Activated naive CD8-positive, alpha-beta T cell treated with anti-CD3 and anti-CD28 coated beads, Interleukin-2, amount 10 ng/mL, durations not matched to agents 7 days and 5 days (primary cell): ENCODE measurements around the gene CCDC6. TPM values are rescaled to one million over a fixed set of nuclear protein-coding genes. Genes with fewer than 3 reads are reported as not detected.

Source experiments
- ATAC-seq: fragments of 150-1000 bp; cut with Tn5 transposase; one replicate; pipeline ENCODE4 v1.10.0; 2021; ENCODE audit warnings: low read depth, moderate library complexity
- POLR2A ChIA-PET: fragments of 350-600 bp; sonication (Branson Sonifier 250); formaldehyde crosslinking; loops from one replicate; lab custom pipeline; 2021; ENCODE audit warnings: antibody characterized with exemption; lab: Charles Lee
- DNase-seq: peaks from one replicate; pipeline ENCODE4 v3.0.0; 2021
- H3K27ac Mint-ChIP-seq: one replicate; pipeline ENCODE4 v1.8.0; 2022; ENCODE audit warnings: mild to moderate bottlenecking, mixed read lengths
- H3K27me3 Mint-ChIP-seq: one replicate; pipeline ENCODE4 v1.8.0; 2022; ENCODE audit warnings: mild to moderate bottlenecking, moderate library complexity, mixed read lengths
- H3K36me3 Mint-ChIP-seq: one replicate; pipeline ENCODE4 v1.8.0; 2021; ENCODE audit warnings: mild to moderate bottlenecking, mixed read lengths
- H3K4me1 Mint-ChIP-seq: one replicate; pipeline ENCODE4 v1.8.0; 2021; ENCODE audit warnings: mixed read lengths
- H3K4me3 Mint-ChIP-seq: one replicate; pipeline ENCODE4 v1.8.0; 2022; ENCODE audit warnings: mild to moderate bottlenecking, moderate library complexity, mixed read lengths
- H3K9me3 Mint-ChIP-seq: one replicate; pipeline ENCODE4 v1.8.0; 2021; ENCODE audit warnings: mixed read lengths
- total RNA-seq, 2 experiments: library from RNA; stranded (reverse); gene quantifications; one replicate each; pipeline ENCODE4 v1.2.3, GENCODE V29; 2021

CCDC6 gene
- total RNA-seq, 2 experiments from 2014 or later: 20.4 to 21.4 TPM

DNA sequence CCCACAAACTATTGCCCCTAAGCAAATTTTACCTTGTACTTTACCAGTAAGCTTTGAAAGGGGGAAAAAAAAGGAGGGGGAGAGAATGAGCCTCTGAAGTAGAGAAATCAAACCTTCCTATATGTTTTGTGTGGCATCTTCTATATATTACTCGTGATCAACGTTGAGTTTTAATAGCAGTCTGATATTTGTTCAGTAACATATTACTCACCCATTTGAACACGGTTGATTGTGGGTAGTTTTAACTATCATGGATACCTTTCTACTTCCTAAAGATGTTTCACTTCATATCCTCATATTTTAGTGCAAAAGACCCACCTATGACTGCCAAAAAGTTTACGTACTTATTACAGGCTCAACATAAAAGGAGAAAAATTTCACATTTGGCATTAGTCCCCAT lies 54.5 kb downstream of the CCDC6 start:
- ATAC-seq (no peak), DNase-seq (no peak)
- Mint-ChIP-seq H3K27ac (no peak overlapping the region), H3K4me1 (peaks cover 7% of the 10 kb centered on the region), H3K36me3 (peaks cover 29% of the 10 kb centered on the region), H3K27me3 (no peaks in the 10 kb centered on the region), H3K9me3 (peaks cover 6% of the 10 kb centered on the region), H3K4me3 (no peak overlapping the region)
- POLR2A ChIA-PET: no interaction called here

DNA sequence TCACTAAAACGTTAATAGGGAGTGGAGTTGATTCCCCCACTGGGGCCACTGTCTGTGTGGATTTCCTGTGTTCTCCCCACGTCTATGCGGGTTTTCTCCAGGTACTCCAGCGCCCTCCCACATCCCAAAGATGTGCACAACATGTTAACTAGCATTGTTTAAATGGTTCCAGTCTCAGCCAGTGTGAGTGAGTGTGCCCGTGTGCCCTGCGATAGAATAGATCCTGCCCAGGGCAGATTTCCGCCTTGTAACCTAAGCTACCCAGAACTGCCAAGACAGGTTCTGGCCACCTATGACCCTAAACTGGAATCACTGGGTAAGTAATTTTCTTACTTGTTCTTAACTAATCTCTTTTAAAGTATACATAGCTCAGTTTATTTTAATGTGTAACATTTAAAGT lies 58.5 kb downstream of the CCDC6 start:
- H3K4me1 Mint-ChIP-seq: peaks cover 15% of the 10 kb centered on the region
- ATAC-seq (no peak), DNase-seq (no peak)
- H3K27ac Mint-ChIP-seq: no peak overlapping the region
- no peaks in the 10 kb centered on the region for H3K27me3 Mint-ChIP-seq
- peaks cover 27% of the 10 kb centered on the region for H3K36me3 Mint-ChIP-seq
- no peak overlapping the region for H3K4me3 Mint-ChIP-seq
- POLR2A ChIA-PET: no interaction called here
- H3K9me3 Mint-ChIP-seq: no peaks in the 10 kb centered on the region

DNA sequence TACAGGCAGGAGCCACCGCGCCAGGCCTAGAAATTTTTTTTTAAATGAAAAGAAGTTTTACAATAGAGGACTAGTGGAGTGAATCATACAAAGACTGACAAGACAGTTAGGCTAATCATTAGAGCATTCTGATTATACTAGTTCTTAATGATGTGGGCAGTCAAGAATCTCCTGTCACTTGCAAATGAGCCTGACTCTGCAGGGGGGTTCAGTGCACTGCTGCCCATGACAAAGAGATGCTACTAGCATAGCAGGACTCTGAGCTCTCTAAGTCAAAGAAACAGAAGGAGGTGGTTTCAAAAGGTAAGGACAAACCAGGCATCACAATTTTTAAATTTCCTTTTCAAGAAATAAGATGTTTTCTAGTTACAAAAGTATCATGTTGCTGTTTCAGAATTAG lies 59.0 kb downstream of the CCDC6 start:
- Mint-ChIP-seq H3K27me3 (no peaks in the 10 kb centered on the region), H3K4me1 (peaks cover 11% of the 10 kb centered on the region), H3K9me3 (no peaks in the 10 kb centered on the region), H3K36me3 (peaks cover 25% of the 10 kb centered on the region), H3K27ac (no peak overlapping the region), H3K4me3 (no peak overlapping the region)
- DNase-seq: no peak
- POLR2A ChIA-PET: no interaction called here
- ATAC-seq: no peak

DNA sequence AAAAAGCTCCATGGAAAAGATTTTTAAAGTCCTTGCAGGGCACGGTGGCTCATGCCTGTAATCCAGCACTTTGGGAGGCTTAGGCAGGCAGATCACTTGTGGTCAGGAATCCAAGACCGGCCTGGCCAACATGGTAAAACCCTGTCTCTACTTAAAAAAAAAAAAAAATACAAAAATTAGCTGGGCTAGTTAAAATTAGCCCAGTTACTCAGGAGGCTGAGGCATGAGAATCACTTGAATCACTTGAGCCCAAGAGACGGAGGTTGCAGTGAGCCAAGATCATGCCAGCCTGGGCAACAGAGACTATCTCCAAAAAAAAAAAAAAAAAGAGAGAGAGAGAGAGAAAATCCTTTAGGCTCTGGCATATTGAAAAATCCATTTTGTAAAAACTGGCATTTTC lies 61.9 kb downstream of the CCDC6 start:
- H3K27me3 Mint-ChIP-seq: no peaks in the 10 kb centered on the region
- peaks cover 11% of the 10 kb centered on the region for H3K4me1 Mint-ChIP-seq
- H3K36me3 Mint-ChIP-seq: peaks cover 35% of the 10 kb centered on the region
- H3K9me3 Mint-ChIP-seq: no peaks in the 10 kb centered on the region
- H3K4me3 Mint-ChIP-seq: no peak overlapping the region
- POLR2A ChIA-PET: no interaction called here
- H3K27ac Mint-ChIP-seq: no peak overlapping the region
- DNase-seq (no peak), ATAC-seq (no peak)

DNA sequence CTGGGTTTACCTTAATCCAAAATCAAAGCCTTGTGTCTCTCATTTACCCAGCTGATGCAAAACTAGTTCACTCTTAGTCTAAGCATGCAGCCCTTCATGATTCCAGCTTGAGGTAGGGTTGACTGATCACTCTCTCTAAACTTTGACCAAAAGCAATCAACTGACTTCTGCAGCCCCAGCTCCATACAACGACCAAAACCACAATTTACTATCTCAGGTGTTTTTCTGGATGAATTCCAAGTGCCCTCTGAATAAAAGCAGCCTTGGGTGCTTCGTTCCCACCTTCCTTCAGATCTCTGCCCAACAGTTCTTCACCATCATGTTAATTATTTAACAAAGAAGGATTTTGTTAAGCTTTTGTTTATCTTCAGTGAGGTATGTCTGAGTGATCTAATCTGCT lies 62.6 kb downstream of the CCDC6 start:
- ATAC-seq (no peak), DNase-seq (no peak)
- POLR2A ChIA-PET: no interaction called here
- H3K27me3 Mint-ChIP-seq: no peaks in the 10 kb centered on the region
- H3K4me1 Mint-ChIP-seq: peaks cover 11% of the 10 kb centered on the region
- no peaks in the 10 kb centered on the region for H3K9me3 Mint-ChIP-seq
- H3K27ac Mint-ChIP-seq: no peak overlapping the region
- no peak overlapping the region for H3K4me3 Mint-ChIP-seq
- H3K36me3 Mint-ChIP-seq: peaks cover 36% of the 10 kb centered on the region

DNA sequence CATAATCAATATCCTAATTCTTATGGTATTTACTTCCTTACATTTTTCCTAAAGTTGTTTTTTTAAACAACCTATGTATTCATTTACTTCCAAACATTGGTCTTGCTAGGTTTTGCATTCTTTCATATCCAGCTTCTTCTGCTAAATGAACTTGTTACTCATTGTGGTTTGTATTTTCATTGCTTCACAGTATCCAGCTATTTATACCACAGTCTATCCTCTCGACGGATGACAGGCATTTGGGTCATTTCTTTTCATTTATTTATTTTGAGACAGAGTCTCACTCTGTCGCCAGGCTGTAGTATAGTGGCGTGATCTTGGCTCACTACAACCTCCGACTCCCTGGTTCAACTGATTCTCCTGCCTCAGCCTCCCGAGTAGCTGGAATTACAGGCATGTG lies 66.8 kb downstream of the CCDC6 start:
- Mint-ChIP-seq H3K27me3 (no peaks in the 10 kb centered on the region), H3K4me1 (peaks cover 9% of the 10 kb centered on the region), H3K9me3 (no peaks in the 10 kb centered on the region), H3K4me3 (no peak overlapping the region), H3K36me3 (peaks cover 32% of the 10 kb centered on the region), H3K27ac (no peak overlapping the region)
- DNase-seq (no peak), ATAC-seq (no peak)
- POLR2A ChIA-PET: no interaction called here

DNA sequence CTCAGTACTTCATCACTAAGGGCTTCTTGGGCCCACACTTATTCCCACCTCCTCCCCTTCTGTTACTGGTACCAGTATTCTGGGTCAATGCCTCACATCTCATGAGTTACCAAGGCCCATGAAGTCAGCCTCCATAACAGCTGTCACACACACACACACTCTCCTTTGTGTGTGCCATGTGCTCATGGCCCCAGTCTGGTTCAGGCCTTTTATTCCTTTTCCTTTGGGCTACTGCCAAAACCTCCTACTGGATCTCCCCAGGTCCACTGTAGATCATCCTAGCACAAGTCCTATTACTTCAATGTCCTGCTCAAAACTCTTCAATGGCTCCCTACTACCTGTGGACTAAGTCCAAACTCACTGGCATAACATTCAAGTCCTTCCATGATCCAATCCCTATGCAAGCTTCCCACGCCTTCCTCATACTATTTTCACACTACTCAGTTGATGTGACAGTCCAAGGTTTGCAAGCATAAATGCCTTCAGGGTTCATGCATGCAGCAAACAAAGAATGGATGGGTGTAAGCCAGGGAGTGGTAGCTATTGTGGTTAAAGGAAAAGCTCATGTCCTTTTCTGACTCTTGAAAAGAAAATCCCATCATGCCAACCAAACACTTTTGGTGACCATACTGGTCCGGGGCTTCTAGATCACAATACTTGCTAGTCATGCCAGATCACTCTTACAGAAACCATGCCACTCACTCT lies 68.1 kb downstream of the CCDC6 start:
- POLR2A ChIA-PET: interaction anchor here (1.6 kb wide), 1 partner anchor 68 kb away, joined by 3 read pairs; the partner anchor contains the start of gene CCDC6
- Mint-ChIP-seq H3K4me1 (peaks cover 9% of the 10 kb centered on the region), H3K4me3 (no peak overlapping the region), H3K36me3 (peaks cover 28% of the 10 kb centered on the region), H3K27ac (no peak overlapping the region), H3K27me3 (no peaks in the 10 kb centered on the region), H3K9me3 (no peaks in the 10 kb centered on the region)
- no peak for DNase-seq
- no peak for ATAC-seq

DNA sequence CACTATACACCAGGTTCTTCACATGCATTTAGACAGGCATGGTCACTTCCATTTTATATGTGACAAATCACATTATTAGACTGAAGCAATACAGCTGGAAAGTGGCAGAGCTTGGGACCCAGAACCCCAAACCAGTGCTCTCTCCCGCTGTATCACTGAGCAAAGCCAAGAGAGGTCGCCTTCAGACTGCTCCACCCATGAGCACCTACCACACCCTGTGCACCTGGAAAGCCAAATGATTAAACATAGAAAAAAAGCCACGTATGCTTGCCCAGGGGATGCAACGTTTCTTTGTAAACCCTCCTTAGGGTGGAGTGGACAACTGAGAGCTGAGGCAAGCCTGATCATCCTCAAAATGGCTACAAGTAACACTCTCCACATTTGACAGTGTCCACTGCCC lies 72.5 kb downstream of the CCDC6 start:
- Mint-ChIP-seq H3K27me3 (no peaks in the 10 kb centered on the region), H3K36me3 (peaks cover 23% of the 10 kb centered on the region), H3K9me3 (no peaks in the 10 kb centered on the region), H3K27ac (no peak overlapping the region), H3K4me3 (no peak overlapping the region), H3K4me1 (peaks cover 12% of the 10 kb centered on the region)
- DNase-seq: no peak
- POLR2A ChIA-PET: interaction anchor here (0.6 kb wide), 1 partner anchor 15 kb away, joined by 4 read pairs; no protein-coding TSS in a partner anchor
- ATAC-seq: no peak

DNA sequence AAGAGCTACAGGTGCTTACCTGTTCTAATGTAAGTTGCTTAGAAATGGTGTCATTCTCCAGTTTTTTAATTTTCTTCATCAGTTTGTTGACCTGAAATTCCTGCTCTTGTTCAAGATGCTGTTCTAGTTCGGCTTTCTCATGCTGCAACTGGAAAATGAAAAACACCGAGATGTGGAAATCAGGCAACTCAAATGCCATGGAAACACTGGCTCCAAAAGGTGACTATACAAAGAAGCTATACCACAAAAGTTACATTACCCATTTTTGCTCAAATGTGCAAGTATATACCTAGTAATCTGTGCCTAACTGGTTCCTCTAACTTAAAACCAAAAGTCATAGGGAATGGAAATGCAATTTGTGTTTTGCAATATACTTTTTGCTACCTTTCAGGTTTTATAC lies 73.8 kb downstream of the CCDC6 start:
- Mint-ChIP-seq H3K36me3 (peaks cover 18% of the 10 kb centered on the region), H3K9me3 (no peaks in the 10 kb centered on the region), H3K4me3 (no peak overlapping the region), H3K27ac (no peak overlapping the region), H3K4me1 (peaks cover 10% of the 10 kb centered on the region), H3K27me3 (no peaks in the 10 kb centered on the region)
- no peak for ATAC-seq
- POLR2A ChIA-PET: interaction anchor here (0.8 kb wide), 1 partner anchor 74 kb away, joined by 3 read pairs; the partner anchor contains the start of gene CCDC6
- DNase-seq: no peak

DNA sequence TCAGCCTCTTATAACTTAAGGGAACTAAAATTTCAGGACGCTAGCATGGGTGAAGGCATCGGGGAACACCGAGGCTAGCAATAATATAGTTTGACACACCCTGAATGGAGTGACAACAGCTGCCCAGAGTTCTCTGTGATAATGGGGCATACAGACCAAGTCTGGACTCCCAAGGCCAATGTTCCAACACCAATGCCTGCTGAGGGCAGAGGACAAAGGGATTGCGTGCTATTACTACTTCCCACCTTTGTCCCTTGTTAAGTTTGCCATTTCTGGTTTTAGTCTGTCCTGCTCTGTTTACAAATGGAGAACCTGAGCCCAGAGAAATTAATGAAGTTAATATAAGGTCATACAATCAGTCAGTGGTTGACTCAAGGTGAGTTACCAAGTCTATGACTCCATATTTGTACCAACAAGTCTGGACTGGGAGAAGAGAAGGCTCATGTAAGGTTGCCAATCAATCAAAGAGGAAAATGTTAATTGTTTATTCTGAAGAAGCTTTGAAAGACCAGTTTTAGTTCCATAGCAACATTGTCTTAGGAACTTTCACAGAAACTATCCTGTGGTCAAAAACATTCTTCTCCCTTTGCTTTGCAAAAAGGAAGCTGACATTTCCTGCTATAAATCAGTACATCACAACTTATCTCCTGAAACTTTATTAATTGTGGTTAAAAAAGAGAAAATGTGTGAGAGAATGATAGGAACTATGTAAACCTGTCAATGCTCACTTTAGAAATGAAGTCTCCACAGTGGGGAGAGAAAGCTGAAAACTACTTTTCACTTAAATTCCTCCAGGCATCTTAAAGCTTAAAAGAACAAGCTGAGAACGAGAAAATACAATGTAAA lies 74.5 kb downstream of the CCDC6 start:
- Mint-ChIP-seq H3K27me3 (no peaks in the 10 kb centered on the region), H3K4me3 (no peak overlapping the region), H3K9me3 (no peaks in the 10 kb centered on the region), H3K27ac (no peak overlapping the region), H3K36me3 (peaks cover 22% of the 10 kb centered on the region), H3K4me1 (peaks cover 8% of the 10 kb centered on the region)
- POLR2A ChIA-PET: interaction anchor here (0.8 kb wide), 1 partner anchor 74 kb away, joined by 3 read pairs; the partner anchor contains the start of gene CCDC6
- DNase-seq (no peak), ATAC-seq (no peak)

DNA sequence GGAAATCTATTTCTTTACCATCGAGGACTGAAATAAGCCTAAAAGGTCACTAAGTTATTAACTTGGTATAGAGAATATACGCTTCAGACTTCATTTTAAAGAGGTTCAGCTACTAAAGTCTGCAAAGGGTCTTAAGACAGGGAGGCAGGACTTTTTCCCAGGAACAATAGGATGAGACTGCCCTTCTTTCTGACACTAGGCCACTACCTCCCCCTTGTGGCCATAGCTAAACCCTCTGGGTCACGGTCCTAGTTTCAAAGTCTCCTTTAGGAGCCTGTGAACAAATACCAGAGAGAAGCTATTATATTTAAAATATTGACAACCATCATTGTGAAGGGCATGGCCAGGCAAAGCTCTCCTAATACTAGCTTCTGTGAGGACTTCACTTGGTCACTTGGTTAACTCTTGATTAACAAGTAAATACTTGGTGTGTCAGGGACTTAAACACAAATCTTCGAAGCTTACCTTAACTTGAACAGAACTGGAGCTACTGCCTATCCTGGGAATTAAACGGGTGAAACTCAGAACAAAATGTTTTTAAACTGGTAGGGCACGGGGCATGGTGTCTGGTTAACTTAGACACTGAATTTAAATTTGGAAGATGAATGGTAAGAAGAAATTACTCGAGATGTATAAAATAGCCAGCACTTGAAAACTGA lies 75.6 kb downstream of the CCDC6 start:
- Mint-ChIP-seq H3K4me1 (peaks cover 12% of the 10 kb centered on the region), H3K4me3 (no peak overlapping the region)
- ATAC-seq: no peak

DNA sequence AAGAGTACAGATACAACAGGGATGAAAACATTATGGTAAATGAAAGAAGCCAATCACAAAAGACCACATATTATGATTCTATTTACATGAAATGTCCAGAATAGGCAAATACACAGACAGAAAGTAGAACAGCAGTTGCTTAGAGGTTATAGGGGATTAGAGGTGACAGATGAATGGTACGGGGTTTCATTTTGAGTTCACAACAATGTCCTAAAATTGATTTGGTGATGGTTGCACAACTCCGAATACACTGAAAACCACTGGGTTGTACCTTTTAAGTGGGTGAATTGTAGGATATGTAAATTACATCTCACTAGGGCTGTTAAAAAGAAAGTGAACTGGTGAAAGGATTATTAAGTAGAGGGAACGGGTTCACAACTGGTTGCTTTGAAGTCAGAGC lies 76.8 kb downstream of the CCDC6 start:
- no peak for ATAC-seq
- H3K27me3 Mint-ChIP-seq: no peaks in the 10 kb centered on the region
- POLR2A ChIA-PET: no interaction called here
- H3K27ac Mint-ChIP-seq: no peak overlapping the region
- no peak for DNase-seq
- H3K36me3 Mint-ChIP-seq: peaks cover 35% of the 10 kb centered on the region
- H3K9me3 Mint-ChIP-seq: no peaks in the 10 kb centered on the region
- H3K4me3 Mint-ChIP-seq: no peak overlapping the region
- H3K4me1 Mint-ChIP-seq: peaks cover 7% of the 10 kb centered on the region

More for the DNA sequence above, 75.6 kb downstream of the CCDC6 start:
- no peaks in the 10 kb centered on the region for H3K27me3 Mint-ChIP-seq
- H3K9me3 Mint-ChIP-seq: no peaks in the 10 kb centered on the region
- POLR2A ChIA-PET: no interaction called here
- no peak for DNase-seq
- H3K36me3 Mint-ChIP-seq: peaks cover 31% of the 10 kb centered on the region
- no peak overlapping the region for H3K27ac Mint-ChIP-seq

DNA sequence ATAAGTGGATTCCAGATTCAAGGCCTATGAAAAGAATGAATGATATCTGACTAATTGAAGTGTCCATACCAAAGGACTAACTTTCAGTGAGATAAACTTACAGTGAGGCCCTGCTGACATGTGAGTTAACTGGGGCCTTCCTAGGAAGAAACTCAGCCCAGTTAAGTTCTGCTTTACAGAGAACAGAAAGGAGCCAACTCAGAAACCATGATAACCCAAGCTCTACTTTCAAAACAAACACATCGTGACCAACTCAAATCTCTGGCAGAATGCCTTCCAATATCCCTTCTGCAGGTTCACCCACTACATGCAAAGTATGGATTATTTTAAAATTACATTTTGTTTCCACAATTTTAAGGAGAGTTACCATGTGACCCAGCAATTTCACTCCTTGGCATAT lies 77.3 kb downstream of the CCDC6 start:
- Mint-ChIP-seq H3K27me3 (no peaks in the 10 kb centered on the region), H3K27ac (no peak overlapping the region), H3K9me3 (no peaks in the 10 kb centered on the region), H3K36me3 (peaks cover 37% of the 10 kb centered on the region), H3K4me3 (no peak overlapping the region), H3K4me1 (peaks cover 7% of the 10 kb centered on the region)
- DNase-seq (no peak), ATAC-seq (no peak)
- POLR2A ChIA-PET: no interaction called here
